C1 segment of cervical spinal cord (tissue), 14 donors: ENCODE results near the gene HABP2.

Source experiments
- DNase-seq, 14 donors: peaks; one replicate each; lab custom pipeline; 2025; lab: John Stamatoyannopoulos, UW

HABP2 gene

DNA sequence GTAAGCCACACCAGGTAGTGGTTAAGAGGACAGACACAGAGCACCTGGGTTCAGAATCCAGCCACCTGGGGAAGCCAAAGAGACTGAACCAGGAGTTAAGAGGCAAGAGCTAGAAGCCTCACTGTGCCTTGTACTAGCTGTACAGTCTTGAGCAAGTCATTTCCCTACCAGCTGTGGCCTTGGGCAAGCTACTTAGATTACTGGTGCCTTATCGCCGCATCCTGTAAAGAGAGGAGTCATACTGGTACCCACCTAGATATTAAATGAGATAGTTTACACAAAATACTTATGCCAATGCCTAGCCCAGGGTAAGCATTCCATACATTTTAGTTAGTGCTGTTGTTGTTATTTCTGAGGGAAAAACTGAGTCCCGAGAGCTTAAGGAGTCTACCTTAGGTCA is 47.7 kb downstream of the HABP2 start:
- no peak for DNase-seq

DNA sequence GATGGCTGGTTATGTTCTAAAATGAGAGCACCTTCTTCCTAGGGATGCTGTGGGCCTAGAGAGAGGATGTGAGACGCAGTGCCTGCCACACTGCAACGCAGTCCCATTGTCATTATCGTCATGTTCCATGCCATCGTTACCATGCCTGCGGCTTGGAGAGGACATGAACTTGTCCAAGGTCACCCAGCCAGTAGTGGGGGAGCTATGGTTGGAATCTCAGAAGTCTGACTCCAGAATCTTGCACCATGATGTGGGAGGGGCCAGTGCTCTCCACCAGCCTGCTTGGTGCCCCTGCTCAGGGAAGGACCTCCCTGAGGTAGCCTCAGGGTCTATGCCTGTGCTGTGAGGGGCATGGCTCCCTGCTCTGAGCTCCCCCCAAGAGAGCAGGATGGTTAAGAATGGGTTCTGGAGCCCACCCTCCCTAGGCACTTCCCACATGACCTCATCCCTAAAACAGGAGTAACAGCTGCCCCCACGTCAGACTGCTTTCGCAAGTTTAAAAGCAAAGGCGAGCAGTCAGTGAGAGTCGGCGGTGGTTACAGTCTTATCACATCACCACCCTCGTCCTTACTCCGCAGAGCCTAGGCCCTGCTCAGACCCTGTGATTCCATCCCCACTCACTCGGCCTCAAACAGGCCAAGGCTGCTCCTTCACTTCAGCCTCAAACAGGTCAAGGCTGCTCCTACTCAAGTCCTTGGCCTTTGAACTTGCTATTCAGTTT is 50.4 kb downstream of the HABP2 start:
- no peak for DNase-seq

DNA sequence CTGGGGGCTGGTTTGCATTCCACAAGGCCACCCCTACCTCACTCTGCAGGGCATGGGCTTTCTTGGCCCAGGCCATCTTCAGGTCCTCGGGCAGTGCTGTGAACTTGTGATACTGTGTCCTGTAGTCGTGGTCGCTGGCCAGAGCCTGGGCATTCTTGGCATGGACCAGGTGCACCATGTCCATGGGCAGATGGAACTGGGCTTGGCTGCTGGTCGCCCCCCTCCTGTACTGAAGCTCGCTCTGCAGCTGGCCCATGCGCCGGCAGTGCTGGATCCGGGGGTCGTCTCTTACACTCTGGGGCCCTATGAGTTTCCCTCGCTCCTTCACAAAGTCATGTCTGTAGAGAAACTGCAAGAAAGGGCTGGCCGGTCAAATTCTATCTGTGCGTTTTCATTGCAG is 51.7 kb downstream of the HABP2 start:
- no peak for DNase-seq

DNA sequence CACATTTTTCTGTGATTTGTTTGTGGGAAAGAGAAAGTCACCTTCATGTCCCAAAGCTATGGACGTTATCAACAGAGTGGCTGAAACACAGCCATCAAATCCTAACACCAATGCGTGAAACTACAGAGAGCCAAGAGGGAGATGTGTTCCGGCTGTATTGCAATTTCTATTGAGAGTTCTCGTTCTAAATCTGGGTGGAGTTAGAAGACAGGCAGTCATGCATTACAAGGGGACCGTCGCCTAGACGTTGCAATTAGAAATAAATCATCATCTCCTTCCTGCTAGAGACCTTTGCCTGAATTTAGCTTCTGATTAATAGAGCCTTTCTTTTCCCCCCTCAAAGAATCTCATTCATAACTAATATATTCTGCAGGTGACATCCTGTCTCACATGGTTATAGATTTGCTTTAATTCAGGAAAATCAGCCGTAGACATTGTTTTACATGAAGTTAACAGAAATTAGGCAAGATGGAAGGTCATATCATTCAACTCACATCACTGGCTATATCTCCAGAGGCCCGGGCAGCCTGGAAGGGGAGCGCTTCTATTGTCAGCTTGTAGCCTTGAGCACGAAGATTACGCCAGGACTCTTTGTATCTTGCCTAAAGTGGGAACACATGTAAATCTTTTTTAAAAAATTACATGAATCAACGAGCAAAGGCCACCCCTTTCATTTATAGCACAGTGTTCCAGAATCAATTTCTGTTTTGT is 52.6 kb downstream of the HABP2 start:
- DNase-seq, result no peak

DNA sequence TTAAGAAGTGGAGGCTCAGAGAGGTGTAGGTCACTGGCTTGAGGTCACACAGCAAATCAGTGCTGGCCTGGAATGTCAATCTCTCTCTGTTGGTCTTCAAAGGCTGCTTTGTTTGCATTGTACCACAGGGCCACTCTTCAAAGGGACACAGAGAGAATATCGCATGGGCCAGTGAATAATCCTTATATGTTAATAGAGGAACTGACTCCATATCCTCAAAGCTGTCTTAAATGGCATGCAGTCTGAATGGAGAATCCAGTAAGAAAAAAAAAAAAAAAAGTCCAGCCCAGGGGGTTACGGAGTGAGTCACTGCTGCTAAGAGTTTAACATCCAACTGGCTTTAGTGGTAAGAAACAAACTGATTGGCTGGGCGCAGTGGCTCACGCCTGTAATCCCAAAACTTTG is 56.9 kb downstream of the HABP2 start:
- DNase-seq, result no peak

DNA sequence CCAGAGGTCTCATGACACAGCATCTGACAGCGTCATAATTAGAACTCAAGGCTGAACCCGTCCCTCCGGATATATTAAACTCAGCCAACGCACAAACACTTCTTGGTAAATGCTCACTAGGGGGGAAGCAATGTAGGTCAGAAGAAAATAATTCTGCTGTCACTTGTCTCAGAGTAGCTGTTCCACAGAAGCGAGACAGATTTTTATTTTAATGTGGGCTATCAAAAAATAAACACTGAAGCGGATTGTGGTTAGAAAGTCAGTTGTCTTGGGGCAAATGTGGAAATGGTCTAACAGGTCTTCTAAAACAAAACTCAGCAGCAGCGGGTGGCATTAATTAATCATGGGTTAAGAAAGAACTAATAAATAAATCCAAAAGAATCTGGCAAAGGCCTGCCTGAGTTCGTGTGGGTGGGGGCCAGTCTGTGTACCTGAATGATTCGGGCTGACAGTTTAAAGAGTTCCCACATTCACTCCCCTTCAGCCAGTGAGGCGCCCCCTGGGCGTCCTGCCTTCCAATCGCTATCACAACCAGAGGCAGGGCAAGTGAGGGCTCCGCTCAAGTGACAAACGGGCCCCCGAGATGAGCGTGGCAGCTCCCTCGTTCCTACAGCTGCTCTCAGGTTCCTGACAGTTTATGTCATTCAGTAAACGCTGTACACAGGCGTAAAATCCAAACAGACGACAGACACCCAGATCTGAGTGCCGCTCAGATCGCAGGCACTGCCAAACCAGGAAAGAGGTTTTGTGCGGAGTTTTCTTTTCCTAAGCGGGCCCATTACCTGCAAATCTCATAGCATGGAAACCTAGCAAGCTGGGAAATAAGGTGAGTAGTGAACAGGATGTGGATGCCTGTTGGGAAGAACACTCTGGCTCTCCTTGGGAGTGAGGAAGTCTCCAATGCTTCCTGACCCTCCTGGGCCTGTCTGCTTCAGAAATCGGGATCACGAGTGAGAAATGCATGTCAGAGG is 58.1 kb downstream of the HABP2 start:
- no peak for DNase-seq

DNA sequence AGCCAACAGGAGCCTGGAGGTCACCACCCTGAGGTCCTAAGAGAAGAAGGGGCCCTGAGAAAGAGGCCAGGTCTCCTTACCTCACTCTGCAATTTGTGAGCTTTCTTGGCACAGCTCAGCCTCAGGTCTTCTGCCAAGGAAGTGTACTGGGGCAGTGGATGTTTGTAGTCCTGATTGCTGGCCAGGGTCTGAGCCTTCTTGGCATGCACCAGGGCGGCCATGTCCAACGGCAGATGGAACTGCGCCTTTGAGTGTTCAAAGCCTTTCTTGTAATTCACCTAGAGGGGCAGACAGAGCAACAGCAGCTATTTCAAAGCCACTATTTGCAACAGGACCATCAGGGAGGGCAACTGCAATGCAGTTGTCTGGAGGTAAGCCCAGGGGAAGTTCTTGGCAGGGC is 59.3 kb downstream of the HABP2 start:
- DNase-seq, result peak in 7 of 14 donors; percentile 10 to 65 (median 44)

DNA sequence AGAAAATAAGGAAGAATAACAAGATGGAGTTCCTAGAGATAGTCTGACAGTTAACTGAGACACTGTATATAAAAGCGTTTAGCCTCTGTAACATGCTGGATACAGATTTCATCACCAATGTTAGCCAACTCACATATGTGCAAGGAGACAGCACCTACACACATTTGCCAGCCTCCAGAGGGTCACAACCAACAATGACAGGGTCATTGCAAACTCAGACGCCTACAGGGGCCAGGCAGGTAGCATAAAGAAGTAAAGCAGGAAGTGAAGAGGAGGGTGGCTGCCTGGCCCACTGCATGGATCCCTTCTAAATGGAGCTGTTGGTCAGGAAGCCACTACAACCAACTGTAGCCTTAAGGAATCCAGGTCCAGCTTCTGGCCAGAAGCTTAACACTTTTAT is 60.6 kb downstream of the HABP2 start:
- DNase-seq, result no peak

DNA sequence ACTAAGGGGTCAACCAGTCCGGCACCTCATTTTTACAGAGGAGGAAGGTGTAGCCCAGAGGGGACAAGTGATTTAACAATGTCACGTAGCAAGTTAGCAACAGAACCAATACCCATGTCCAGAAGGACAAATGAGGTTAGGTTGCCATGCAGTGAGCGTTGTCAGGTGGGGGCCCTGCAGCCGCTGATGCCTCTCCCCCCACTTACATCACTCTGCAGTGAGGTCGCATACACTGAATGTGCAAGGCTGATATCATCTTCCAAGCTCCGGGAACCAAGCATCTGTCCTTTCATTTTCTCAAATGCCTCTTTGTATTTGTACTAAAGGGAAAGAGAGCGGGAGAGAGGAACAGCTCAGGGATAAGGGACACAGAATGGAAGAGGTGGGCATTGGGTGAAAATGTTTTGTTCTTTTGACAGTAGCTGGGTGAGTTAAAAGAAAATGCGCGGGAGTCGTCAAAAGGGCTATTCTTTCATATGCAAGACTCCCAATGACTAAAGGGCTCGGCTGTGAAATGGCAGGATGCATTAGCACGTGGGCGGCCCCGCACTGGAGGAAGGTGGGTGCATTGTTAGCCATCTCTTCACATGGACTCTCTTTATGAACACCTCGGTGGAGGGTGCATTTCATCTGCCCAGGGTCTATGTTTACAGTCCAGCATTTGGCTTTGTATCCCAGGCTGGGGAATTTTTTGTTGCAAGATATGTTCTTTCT is 61.3 kb downstream of the HABP2 start:
- peak in 1 of 14 donors; percentile 35 for DNase-seq

DNA sequence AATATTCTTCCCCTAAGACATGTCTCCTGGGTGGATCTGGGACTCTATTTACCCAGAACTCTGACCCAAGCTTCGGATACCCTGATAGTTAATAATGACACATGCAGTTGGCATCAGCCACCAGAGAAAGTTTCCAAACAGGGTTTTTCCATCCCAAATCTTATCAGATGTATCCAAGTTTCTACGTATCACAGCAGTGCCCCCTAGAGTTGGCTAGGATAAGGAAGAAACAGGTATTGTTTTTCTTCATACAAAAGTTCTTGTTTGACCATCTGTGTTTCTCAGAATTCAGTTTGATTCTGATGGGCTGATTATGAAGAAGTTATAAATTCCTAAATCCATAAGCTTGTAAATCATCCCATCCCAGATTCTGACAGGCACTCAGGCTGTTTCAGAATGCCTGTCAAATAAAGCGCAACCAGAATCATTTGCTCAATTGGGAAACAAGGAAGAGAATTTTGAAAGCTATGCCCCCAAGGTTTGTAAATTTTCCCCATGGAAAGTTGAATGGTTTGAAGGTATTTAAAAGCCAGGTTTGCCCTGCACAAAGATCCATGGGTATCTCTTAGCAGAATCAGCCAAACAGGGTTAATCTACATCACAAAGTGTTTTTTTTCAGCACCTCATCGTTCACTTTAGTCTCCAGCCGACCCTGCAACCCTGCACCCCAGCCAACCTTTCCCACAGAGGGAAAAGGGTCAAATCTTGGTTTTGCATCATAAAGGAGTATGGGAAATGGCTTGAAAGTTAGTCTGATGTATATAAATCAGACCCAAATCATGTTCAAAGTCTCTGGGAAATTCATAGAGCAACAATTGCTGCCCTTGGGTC is 63.6 kb downstream of the HABP2 start:
- no peak for DNase-seq

DNA sequence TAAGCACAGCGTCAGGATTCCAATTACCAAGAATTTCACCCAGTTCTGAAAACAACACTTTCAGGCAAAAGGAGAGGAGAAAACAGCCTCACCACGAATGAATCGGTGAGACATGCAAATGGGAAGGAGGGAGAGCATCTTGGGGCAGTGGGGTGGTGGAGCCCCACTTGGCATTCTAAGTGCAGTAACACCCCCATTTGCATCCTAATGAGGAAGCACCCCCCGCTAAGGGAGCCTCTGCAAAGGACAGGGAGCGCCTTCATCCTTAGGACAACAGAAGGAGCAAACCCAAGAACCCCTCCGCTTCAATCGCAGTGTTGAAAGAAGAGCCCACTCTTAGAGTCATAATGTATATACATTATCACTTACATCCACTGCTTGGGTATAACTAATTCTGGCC is 64.2 kb downstream of the HABP2 start:
- DNase-seq, result no peak

DNA sequence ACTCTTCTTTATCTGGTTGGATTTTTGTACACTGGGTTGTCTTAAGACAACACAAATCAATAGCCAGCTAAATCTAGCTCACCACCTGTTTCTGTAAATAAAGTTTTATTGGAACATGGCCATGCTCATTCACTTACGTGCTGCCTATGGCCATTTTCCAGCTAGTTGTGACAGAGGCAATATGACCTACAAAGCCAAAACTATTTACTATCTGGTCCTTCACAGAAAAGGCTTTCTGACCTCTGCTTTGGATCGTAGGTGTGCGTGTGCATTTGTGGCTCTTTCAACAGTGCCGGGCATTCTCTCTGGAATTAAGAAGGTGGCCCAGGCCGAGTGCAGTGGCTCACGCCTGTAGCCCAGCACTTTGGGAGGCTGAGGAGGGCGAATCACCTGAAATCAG is 65.5 kb downstream of the HABP2 start:
- no peak for DNase-seq

DNA sequence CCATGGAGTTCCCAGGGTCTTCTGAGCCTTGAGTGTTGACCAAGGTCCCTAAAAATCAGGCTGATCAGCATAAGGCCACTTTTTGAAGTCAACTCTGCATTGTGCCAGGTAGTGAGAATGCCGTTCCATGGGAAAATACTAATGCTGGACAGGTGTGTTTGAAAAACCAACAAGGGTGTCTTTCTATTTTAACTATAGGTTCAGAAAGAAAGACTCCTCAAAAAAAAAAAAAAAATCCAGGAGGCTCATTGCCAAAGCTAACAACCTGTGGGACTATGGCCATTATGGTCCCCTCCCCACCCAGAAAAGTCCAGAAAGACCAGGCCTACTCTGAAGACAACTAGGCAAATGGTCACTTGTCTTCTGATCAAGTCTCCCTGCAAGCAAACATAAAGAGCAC is 66.5 kb downstream of the HABP2 start:
- no peak for DNase-seq

DNA sequence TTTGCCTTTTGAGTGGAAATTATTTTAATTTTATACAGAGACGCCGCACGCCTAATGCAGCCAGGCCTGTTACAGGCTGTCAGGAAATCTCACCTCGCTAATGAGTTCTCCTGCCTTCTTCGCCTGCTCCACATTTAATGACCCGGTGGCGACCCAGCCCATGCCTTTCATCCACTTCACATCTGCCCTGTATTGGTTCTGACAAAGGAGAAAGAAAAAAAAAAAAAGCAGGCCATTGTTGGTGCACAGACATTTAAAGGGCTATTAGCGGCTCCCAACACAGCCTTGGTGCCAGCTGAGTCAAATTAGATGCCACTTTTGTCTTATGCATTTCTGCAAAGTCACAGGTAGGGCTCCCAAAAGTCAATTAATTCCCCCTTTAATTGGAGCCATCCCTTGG is 67.7 kb downstream of the HABP2 start:
- DNase-seq, result no peak

DNA sequence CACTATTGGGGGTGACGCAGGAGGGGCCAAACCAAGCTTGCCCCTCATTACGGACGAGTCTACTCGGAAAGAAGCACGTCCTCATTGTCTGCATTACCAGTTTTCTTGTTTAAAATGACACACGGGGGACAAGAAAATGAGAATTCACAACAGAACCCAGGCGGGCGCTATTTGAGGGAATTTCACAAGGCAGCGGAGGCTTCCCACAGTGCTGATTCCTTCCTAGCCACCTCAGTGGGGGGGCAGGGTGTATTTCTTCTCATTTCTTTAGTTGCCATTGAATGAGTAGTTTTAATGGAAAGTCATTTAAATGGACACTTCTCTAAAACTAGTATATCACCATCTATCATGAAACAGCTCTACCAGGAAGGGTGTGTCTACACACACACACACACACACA is 68.1 kb downstream of the HABP2 start:
- no peak for DNase-seq

DNA sequence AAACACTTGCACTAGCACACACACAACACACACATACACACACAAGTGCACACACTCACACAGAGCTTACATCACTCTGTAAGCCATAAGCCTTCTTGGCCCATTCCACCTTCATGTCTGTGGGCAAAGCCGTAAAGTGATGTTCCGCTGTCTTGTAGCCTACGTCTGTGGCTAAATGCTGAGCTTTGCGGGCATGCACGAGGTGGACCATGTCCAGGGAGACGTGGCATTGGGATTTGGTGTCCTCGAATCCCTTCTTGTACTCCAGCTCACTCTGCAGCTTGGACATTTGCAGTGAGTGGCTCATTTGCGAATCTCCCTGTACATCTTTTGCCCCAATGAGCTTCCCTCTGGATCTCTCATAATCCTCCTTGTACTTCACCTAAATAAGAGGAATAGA is 68.9 kb downstream of the HABP2 start:
- DNase-seq, result no peak

DNA sequence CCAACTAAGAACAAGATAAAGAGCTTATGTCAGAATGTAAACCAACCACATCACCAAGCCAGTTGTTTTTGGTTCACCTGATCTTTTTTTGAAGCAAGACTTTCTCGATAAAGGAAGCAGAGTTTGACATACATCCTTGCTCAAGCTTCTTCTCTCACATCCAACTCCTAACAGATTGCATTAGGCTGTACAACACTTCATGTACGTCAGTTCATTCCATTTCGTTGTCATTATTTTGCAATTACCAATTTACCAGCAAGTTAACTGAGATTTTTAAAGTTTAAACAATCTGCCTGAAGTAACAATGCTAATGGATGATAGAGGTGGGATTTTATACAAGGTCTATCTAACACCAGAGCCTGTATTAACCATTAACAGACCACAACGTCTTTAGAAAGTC is 70.0 kb downstream of the HABP2 start:
- no peak for DNase-seq

DNA sequence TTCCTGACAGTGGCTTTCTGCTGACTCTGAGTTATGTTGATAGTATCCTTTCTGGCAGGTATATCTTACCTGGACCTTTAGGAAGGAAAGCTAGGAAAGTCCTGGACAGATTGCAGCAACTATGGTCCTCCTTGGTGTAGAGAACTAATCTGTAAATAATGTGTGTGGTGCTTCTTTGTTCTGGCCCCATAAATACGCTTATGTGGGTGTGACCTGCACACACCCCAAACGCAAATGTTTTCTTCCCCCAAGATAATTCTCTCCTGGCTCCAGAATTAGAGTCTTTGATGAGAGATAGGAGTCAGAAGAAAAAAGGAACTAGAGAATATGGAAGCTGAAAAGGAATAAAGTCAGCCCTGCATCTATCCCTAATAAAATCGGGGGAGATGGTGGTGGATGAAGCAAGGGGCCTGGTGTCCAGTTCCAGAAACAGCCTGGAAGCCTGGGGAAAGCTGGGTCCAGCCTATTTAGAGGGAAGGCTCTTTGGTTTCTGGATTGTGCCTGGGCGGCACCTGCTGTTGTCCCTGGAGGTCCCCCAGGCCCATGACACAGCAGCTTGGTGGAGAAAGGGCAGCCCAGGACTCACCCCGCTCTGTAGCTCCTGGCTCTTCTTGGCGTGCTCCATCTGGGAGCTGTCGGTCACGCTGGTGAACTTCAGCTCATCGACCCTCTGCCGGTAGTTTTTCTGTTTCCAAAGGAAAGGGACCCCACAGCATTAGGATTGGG is 72.8 kb downstream of the HABP2 start:
- DNase-seq, result no peak

DNA sequence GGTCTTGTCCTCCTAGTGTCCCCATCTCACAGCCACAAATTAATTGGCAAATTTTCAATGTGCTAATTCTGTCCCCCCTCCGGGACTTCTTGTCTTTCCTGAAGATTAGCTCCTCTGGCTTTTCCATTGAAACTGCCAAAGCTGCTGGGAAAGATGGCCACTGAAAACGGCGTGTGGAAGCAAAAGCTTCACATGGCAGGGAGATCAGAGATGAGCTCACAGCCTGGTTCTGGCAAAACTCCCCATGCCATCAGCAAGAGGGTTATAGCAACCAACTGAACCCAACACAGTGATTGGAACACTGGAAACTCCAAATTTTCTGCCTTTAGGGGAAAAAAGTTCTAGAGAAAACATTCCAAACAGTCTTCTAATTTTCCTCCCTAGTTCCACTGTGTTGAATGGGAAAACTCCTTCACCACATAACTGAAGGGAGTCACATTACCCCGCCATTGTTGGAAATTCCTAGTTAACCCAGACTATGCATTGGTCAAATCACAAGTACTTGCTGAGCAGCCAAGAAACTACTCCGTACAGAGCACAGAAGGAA is 74.0 kb downstream of the HABP2 start:
- no peak for DNase-seq

DNA sequence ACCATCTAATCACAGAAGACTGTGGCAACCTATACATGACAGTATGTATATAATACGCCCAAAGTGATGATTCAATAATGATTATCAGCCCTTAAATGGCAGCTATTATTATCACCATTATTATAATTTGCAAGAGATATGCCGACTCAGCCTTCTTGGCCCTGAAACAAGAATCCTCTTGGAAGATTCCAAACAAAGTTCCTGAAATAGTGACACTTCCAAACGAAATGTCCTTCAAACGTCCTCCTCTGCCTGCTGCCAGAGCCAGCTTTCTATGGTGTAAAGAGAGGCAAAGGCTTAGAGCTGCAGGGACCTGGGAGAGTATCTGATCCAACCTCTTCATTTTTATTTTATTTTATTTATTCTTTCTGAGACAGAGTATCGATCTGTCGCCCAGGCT is 75.0 kb downstream of the HABP2 start:
- DNase-seq, result no peak
